ENCODE data around the gene STAT5B. TPM values are rescaled to one million over a fixed set of nuclear protein-coding genes. Genes with fewer than 3 reads are reported as not detected.
A peak's percentile ranks its signal among the peaks of the same experiment; 100 is the strongest.

Gene STAT5B
- total and polyA plus RNA-seq, 9 of the 15 experiments (the other 6 are each of a cell fraction or from before 2014, with no cell fraction given), result 20.8 to 176 (median 92.4) TPM

DNA sequence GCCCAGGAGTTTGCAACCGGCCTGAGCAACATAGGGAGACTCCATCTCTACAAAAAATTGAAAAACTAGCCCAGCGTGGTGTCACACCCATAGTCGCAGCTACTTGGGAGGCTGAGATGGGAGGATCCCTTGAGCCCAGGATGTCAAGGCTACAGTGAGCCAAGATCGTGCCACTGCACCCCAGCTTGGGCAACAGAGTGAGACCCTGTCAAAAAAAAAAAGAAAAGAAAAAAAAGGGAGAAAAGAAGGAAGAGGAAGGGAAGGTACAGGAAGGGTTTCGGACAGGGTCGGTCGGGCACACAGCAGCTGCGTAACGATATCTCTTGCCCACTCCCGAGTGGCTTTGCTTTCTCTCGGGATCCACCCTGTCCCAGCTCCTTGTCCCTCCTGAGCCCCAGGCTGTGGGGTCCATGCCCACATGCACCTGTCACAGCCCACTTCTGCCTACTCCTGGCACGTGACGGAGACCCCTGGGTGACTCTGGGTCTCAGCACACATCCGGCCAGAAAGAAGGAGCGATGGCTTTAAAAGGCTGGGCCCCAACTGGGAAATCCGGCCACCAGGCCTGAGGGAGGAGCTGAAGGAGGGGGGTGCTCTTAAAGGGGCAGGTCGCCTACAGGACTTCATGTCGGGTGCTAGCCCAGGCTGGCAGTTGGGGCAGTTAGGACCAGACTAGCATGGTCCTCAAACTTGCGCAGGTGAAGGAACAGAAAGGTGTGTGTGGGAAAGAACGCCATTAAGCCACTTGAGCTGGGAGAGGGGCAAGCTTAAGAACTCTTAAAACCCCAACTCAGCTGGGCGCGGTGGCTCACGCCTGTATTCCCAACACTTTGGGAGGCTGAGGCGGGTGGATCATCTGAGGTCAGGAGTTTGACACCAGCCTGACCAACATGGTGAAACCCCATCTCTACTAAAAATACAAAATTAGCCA lies 82.0 kb downstream of the STAT5B start, which contains the start of gene GHDC (continued):
- TF ChIP-seq, protein P1, sequence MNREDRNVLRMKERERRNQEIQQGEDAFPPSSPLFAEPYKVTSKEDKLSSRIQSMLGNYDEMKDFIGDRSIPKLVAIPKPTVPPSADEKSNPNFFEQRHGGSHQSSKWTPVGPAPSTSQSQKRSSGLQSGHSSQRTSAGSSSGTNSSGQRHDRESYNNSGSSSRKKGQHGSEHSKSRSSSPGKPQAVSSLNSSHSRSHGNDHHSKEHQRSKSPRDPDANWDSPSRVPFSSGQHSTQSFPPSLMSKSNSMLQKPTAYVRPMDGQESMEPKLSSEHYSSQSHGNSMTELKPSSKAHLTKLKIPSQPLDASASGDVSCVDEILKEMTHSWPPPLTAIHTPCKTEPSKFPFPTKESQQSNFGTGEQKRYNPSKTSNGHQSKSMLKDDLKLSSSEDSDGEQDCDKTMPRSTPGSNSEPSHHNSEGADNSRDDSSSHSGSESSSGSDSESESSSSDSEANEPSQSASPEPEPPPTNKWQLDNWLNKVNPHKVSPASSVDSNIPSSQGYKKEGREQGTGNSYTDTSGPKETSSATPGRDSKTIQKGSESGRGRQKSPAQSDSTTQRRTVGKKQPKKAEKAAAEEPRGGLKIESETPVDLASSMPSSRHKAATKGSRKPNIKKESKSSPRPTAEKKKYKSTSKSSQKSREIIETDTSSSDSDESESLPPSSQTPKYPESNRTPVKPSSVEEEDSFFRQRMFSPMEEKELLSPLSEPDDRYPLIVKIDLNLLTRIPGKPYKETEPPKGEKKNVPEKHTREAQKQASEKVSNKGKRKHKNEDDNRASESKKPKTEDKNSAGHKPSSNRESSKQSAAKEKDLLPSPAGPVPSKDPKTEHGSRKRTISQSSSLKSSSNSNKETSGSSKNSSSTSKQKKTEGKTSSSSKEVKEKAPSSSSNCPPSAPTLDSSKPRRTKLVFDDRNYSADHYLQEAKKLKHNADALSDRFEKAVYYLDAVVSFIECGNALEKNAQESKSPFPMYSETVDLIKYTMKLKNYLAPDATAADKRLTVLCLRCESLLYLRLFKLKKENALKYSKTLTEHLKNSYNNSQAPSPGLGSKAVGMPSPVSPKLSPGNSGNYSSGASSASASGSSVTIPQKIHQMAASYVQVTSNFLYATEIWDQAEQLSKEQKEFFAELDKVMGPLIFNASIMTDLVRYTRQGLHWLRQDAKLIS (CRISPR knock-in tag; IDR thresholded peaks at IDR 0.05), result no peak
- TF ChIP-seq TCFL5 (CRISPR knock-in tag; conservative IDR thresholded peaks at IDR 0.05) (no peak), ZKSCAN1 (IDR thresholded peaks at IDR 0.05; ENCODE audit: low read depth, low read length) (no peak), MBD2 (IDR thresholded peaks at IDR 0.05; ENCODE audit: borderline replicate concordance, low read depth) (no peak), RBFOX2 (IDR thresholded peaks at IDR 0.05; ENCODE audit: low read depth, low read length) (peak; percentile 69), TRIM24 (IDR thresholded peaks at IDR 0.05) (0 out of 4 replicates have a peak, but pooled peaks of 1 of the 2 experiments have one; percentile 11), MTA2 (IDR thresholded peaks at IDR 0.05; ENCODE audit: low read depth) (no peak), ADNP (tag; IDR thresholded peaks at IDR 0.05) (no peak), ZSCAN29 (IDR thresholded peaks at IDR 0.05) (no peak), SPI1 (IDR thresholded peaks at IDR 0.05; ENCODE audit: borderline replicate concordance, low read depth, low read length) (no peak), ERF (CRISPR knock-in tag; IDR thresholded peaks at IDR 0.05) (no peak), ZNF239 (CRISPR knock-in tag; IDR thresholded peaks at IDR 0.05) (no peak), NFYB (IDR thresholded peaks at IDR 0.05; ENCODE audit: extremely low read depth, insufficient read length) (no peak), MIER1 (IDR thresholded peaks at IDR 0.05; ENCODE audit: low read depth) (peak; percentile 27; the same call in 1 of the 2 replicates), RFX1 (IDR thresholded peaks at IDR 0.05) (no peak), KDM4B (IDR thresholded peaks at IDR 0.05; ENCODE audit: borderline replicate concordance in 2 of 2, low read depth in 1 of 2) (no peak), FOXM1 (IDR thresholded peaks at IDR 0.05; ENCODE audit: low read depth) (peak; percentile 98), FOXM1 (CRISPR knock-in tag; IDR thresholded peaks at IDR 0.05; ENCODE audit: low read depth) (no peak), NFE2 (IDR thresholded peaks at IDR 0.05; ENCODE audit: low read depth) (no peak), BCOR (IDR thresholded peaks at IDR 0.05) (peak; percentile 75), PHB2 (IDR thresholded peaks at IDR 0.05; ENCODE audit: low read depth) (no peak), MECOM (CRISPR knock-in tag; IDR thresholded peaks at IDR 0.05) (no peak), ZNF134 (CRISPR knock-in tag; conservative IDR thresholded peaks at IDR 0.05) (no peak), NR1H2 (CRISPR knock-in tag; IDR thresholded peaks at IDR 0.05) (no peak)
- TF ChIP-seq, protein P2, sequence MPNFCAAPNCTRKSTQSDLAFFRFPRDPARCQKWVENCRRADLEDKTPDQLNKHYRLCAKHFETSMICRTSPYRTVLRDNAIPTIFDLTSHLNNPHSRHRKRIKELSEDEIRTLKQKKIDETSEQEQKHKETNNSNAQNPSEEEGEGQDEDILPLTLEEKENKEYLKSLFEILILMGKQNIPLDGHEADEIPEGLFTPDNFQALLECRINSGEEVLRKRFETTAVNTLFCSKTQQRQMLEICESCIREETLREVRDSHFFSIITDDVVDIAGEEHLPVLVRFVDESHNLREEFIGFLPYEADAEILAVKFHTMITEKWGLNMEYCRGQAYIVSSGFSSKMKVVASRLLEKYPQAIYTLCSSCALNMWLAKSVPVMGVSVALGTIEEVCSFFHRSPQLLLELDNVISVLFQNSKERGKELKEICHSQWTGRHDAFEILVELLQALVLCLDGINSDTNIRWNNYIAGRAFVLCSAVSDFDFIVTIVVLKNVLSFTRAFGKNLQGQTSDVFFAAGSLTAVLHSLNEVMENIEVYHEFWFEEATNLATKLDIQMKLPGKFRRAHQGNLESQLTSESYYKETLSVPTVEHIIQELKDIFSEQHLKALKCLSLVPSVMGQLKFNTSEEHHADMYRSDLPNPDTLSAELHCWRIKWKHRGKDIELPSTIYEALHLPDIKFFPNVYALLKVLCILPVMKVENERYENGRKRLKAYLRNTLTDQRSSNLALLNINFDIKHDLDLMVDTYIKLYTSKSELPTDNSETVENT (CRISPR knock-in tag; IDR thresholded peaks at IDR 0.05), result no peak
- TF ChIP-seq, protein P3, sequence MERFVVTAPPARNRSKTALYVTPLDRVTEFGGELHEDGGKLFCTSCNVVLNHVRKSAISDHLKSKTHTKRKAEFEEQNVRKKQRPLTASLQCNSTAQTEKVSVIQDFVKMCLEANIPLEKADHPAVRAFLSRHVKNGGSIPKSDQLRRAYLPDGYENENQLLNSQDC (CRISPR knock-in tag; IDR thresholded peaks at IDR 0.05), result no peak

All from K562 (cell line).